DND-41 (cell line): ENCODE data around the gene MPZ.

Experiments
- ATAC-seq: fragments of 200-7000 bp; cut with Tn5 transposase; 3 replicates; pipeline ENCODE4 v1.9.1; 2021; ENCODE audit warnings: low read depth; ENCODE audit not compliant: insufficient read depth
- DNase-seq: peaks from one replicate; pipeline ENCODE4 v3.0.0-alpha.2; 2020
- H2AFZ ChIP-seq: 2 replicates; pipeline ENCODE4 v1.6.0; 2012; ENCODE audit warnings: low read depth, low read length
- H3K27ac ChIP-seq: 2 replicates; pipeline ENCODE4 v1.5.1; 2012; ENCODE audit warnings: low read length, inconsistent platforms
- H3K27me3 ChIP-seq: fragments of 200-600 bp; sonication (generic); 2 replicates; pipeline ENCODE4 v1.6.0; 2012; ENCODE audit warnings: low read length, mild to moderate bottlenecking, inconsistent platforms; ENCODE audit not compliant: insufficient read depth, poor library complexity
- H3K36me3 ChIP-seq: 2 replicates; pipeline ENCODE4 v1.5.1; 2012; ENCODE audit warnings: low read length, inconsistent platforms; ENCODE audit not compliant: insufficient read depth
- H3K4me1 ChIP-seq: 2 replicates; pipeline ENCODE4 v1.5.1; 2012; ENCODE audit warnings: mild to moderate bottlenecking, low read length; ENCODE audit not compliant: insufficient read depth
- H3K4me2 ChIP-seq: 2 replicates; pipeline ENCODE4 v1.6.0; 2012; ENCODE audit warnings: mild to moderate bottlenecking, moderate library complexity, low read length, inconsistent platforms; ENCODE audit not compliant: insufficient read depth
- H3K4me3 ChIP-seq, 2 experiments: fragments of 200-600 bp in 1 of 2; shearing (Covaris generic) in 1 of 2; 2 replicates each; pipeline ENCODE4 v1.5.1; 2012 to 2016; ENCODE audit warnings: inconsistent platforms in 2 of 2, low read length in 2 of 2, mild to moderate bottlenecking in 2 of 2, low read depth in 1 of 2, moderate library complexity in 1 of 2
- H3K79me2 ChIP-seq: 2 replicates; pipeline ENCODE4 v1.6.0; 2012; ENCODE audit warnings: low read length, inconsistent platforms; ENCODE audit not compliant: insufficient read depth
- H3K9ac ChIP-seq: 2 replicates; pipeline ENCODE4 v1.6.0; 2012; ENCODE audit warnings: low read depth, mild to moderate bottlenecking, inconsistent platforms, low read length, moderate library complexity
- H3K9me3 ChIP-seq: 2 replicates; pipeline ENCODE4 v1.5.1; 2012; ENCODE audit warnings: low read length, moderate library complexity, mild to moderate bottlenecking, inconsistent platforms; ENCODE audit not compliant: insufficient read depth, severe bottlenecking
- H4K20me1 ChIP-seq: 2 replicates; pipeline ENCODE4 v1.6.0; 2012; ENCODE audit warnings: low read length; ENCODE audit not compliant: insufficient read depth
- CTCF ChIP-seq: IDR thresholded peaks from 2 replicates; pipeline ENCODE4 v1.5.1; 2012; ENCODE audit warnings: borderline replicate concordance, low read length, moderate library complexity, mild to moderate bottlenecking; ENCODE audit not compliant: poor library complexity, severe bottlenecking; ENCODE audit errors: extremely low read depth
- EZH2 ChIP-seq: IDR thresholded peaks from 3 replicates; pipeline ENCODE4 v1.6.1; 2012; ENCODE audit warnings: borderline replicate concordance, low read depth, mild to moderate bottlenecking, moderate library complexity, low read length, inconsistent platforms; ENCODE audit not compliant: severe bottlenecking

Gene MPZ

GRCh38 chr1:161273402-161273801 is 36.4 kb downstream of the MPZ start:
- H2AFZ ChIP-seq, result no peak overlapping the region
- H3K4me1 ChIP-seq, result no peaks in the 10 kb centered on the region
- H3K4me3 ChIP-seq, result no peak overlapping the region
- H3K9me3 ChIP-seq, result no peaks in the 10 kb centered on the region
- peaks cover 17% of the 10 kb centered on the region for H3K27me3 ChIP-seq
- ATAC-seq (no peak), DNase-seq (no peak)
- H3K4me2 ChIP-seq, result no peak overlapping the region
- H3K9ac ChIP-seq, result no peak overlapping the region
- no peaks in the 10 kb centered on the region for H3K36me3 ChIP-seq
- TF ChIP-seq EZH2 (no peak), CTCF (no peak)
- no peaks in the 10 kb centered on the region for H3K79me2 ChIP-seq
- no peak overlapping the region for H3K27ac ChIP-seq
- no peaks in the 10 kb centered on the region for H4K20me1 ChIP-seq

- ATAC-seq (no peak), DNase-seq (no peak)
- Histone ChIP-seq H3K79me2 (no peaks in the 10 kb centered on the region), H4K20me1 (no peaks in the 10 kb centered on the region), H3K9ac (no peak overlapping the region), H3K4me2 (no peak overlapping the region), H3K4me1 (no peaks in the 10 kb centered on the region), H3K27me3 (peaks cover 5% of the 10 kb centered on the region), H3K4me3 (no peak overlapping the region), H3K36me3 (no peaks in the 10 kb centered on the region), H2AFZ (no peak overlapping the region), H3K9me3 (no peaks in the 10 kb centered on the region), H3K27ac (no peak overlapping the region)
- TF ChIP-seq CTCF (no peak), EZH2 (no peak)
Observed at GRCh38 chr1:161267321-161267720, 42.4 kb downstream of the MPZ start.

- Histone ChIP-seq H3K4me2 (no peak overlapping the region), H3K79me2 (no peaks in the 10 kb centered on the region), H3K9ac (no peak overlapping the region), H2AFZ (no peak overlapping the region), H3K27me3 (peaks cover 5% of the 10 kb centered on the region), H3K9me3 (no peaks in the 10 kb centered on the region), H3K36me3 (no peaks in the 10 kb centered on the region), H3K4me1 (no peaks in the 10 kb centered on the region), H4K20me1 (no peaks in the 10 kb centered on the region), H3K27ac (no peak overlapping the region), H3K4me3 (no peak overlapping the region)
- no peak for TF ChIP-seq EZH2
- TF ChIP-seq CTCF, result no peak
- ATAC-seq, result no peak
- no peak for DNase-seq
Observed at GRCh38 chr1:161266836-161267235, 42.9 kb downstream of the MPZ start.

- H3K79me2 ChIP-seq, result no peaks in the 10 kb centered on the region
- peaks cover 7% of the 10 kb centered on the region for H3K27me3 ChIP-seq
- ATAC-seq (no peak), DNase-seq (no peak)
- no peaks in the 10 kb centered on the region for H3K4me1 ChIP-seq
- TF ChIP-seq EZH2 (no peak), CTCF (no peak)
- no peaks in the 10 kb centered on the region for H3K9me3 ChIP-seq
- H3K36me3 ChIP-seq, result no peaks in the 10 kb centered on the region
- H3K27ac ChIP-seq, result no peak overlapping the region
- no peak overlapping the region for H3K4me3 ChIP-seq
- H4K20me1 ChIP-seq, result no peaks in the 10 kb centered on the region
- H3K9ac ChIP-seq, result no peak overlapping the region
- H2AFZ ChIP-seq, result no peak overlapping the region
- no peak overlapping the region for H3K4me2 ChIP-seq
Observed at GRCh38 chr1:161266202-161266601, 43.6 kb downstream of the MPZ start.
